HG02970 (cell line): ENCODE measurements around the gene HS2ST1.
"Not testable (repeated sequence)": the region's sequence is repeated elsewhere in the genome, so short reads cannot be mapped to it uniquely, and the experiment has no call there.

Experiments used
- ATAC-seq: cut with Tn5 transposase; IDR thresholded peaks from one replicate; pipeline ENCODE4 v1.9.1; 2021; ENCODE audit warnings: mild to moderate bottlenecking, moderate library complexity, moderate number of reproducible peaks; ENCODE audit not compliant: unreplicated experiment, low FRiP score

Gene HS2ST1

GRCh38 chr1:86965012-86965826 is 50.8 kb downstream of the HS2ST1 start:
- ATAC-seq = no peak

- no peak for ATAC-seq
Observed at GRCh38 chr1:86965827-86966182, 51.4 kb downstream of the HS2ST1 start.

DNA sequence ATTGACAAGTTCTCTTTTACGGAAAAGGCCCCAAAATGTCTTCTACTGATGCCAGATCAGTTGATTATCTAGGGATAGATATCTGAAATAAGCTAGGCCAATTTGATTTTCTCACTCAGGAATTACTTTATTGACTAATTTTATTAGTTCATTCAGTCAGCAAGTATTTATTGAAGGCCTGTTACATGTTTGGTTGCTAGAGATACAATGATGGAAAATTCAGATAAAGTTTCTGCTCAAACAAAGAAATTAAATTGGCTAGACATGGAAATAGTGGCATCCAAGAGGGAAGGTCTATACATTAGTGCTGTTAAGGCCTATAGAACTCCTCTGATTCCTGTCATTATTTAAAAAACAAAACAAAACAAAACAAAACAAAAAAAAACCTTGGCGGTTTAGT is 56.5 kb downstream of the HS2ST1 start:
- ATAC-seq = no peak

DNA sequence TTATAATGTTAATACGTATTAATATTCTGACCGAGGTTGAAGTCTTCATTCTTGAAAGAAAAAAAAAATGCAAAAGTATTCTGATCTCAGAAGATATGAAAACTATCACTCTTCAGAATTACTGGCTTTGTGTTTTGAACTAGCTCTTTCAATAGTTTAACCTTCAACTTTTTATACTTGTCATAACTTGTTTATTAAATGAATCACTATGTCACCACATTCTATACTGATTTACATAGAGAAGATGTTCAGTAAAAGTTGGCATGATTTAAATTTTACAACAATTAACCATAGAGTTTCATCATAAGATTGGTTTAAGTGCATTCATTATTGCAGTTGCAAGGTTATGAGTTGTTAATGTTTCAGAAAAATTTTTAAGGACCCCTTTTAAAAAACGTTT is 57.3 kb downstream of the HS2ST1 start:
- ATAC-seq = no peak

- no peak for ATAC-seq
Observed at GRCh38 chr1:86972262-86972661, 57.8 kb downstream of the HS2ST1 start.

DNA sequence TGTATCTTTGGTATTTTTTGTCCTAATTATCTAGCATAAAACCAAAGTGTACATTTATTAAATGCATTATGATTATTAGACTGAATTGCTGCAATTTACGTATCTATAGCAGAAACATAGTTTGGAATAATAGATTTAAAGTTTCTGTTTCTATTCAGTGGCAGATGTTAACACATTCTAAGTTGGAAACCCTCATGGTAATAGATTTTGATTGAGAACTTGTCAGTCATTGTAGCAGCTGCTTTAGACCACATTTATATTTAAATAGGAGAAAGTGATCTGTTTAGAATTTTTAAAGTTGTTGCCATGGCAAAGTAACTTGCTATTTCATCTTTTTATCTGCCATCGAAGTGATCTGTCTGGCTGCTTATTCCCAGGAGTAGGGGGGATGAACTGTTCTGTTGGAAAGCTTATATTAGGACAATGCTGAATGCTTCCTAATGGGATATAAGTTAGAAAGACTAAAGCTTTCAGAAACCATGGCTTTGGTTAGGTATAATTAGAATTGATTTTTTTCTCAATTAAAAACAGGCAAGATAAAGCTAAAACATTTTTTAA is 61.6 kb downstream of the HS2ST1 start:
- no peak for ATAC-seq

GRCh38 chr1:86976664-86977063 is 62.2 kb downstream of the HS2ST1 start:
- no peak for ATAC-seq

- ATAC-seq = no peak
Observed at GRCh38 chr1:86981482-86982213, 67.2 kb downstream of the HS2ST1 start.

DNA sequence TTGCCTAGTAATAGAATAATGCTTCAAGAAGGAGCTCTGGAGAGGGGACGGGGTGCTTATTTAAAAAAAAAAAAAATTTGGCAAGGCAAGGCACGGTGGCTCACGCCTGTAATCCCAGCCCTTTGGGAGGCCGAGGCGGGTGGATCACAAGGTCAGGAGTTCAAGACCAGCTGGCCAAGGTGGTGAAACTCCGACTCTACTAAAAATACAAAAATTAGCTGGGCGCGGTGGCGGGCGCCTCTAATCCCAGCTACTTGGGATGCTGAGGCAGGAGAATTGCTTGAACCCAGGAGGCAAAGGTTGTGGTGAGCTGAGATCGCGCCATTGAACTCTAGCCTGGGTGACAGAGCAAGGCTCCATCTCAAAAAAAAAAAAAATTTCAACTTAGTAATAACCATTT is 69.2 kb downstream of the HS2ST1 start:
- ATAC-seq = not testable (repeated sequence)

GRCh38 chr1:86987446-86987845 is 73.0 kb downstream of the HS2ST1 start:
- no peak for ATAC-seq

GRCh38 chr1:86988835-86989234 is 74.4 kb downstream of the HS2ST1 start:
- no peak for ATAC-seq

DNA sequence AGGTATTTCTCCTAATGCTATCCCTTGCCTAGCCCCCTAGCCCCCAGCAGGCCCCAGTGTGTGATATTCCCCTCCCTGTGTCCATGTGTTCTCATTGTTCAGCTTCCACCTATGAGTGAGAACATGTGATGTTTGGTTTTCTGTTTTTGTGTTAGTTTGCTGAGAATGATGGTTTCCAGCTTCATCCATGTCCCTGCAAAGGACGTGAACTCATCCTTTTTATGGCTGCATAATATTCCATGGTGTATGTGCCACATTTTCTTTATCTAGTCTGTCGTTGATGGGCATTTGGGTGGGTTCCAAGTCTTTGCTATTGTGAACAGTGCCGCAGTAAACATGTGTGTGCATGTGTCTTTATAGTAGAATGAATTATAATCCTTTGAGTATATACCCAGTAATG is 75.3 kb downstream of the HS2ST1 start:
- not testable (repeated sequence) for ATAC-seq

GRCh38 chr1:86990826-86991225 is 76.4 kb downstream of the HS2ST1 start:
- ATAC-seq = no peak

DNA sequence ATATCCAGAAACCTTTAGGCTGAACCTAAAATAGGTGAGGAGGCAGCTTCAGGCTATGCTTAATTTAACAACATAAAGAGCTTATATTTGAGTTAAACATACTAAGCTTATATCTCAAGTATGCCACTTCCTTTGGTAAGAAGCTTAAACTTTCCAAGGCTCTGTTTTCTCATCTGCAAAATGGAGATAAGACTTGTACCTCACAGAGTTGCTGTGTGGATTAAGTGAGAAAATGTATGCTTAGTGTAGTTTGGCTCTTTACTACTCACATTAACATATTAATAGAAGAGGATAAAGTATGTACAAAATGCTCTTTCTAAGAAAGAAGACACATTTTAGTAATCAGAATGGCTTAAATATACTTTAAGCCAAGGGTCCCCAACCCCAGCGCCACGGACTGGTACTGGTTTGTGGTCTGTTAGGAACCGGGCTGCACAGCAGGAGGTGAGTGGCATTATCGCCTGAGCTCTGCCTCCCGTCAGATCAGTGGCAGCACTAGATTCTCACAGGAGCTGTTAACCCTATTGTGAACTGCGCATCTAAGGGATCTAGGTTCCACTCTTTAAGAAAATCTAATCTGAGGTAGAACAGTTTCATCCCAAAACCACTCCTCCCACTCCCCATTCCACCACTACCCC is 77.2 kb downstream of the HS2ST1 start:
- no peak for ATAC-seq

DNA sequence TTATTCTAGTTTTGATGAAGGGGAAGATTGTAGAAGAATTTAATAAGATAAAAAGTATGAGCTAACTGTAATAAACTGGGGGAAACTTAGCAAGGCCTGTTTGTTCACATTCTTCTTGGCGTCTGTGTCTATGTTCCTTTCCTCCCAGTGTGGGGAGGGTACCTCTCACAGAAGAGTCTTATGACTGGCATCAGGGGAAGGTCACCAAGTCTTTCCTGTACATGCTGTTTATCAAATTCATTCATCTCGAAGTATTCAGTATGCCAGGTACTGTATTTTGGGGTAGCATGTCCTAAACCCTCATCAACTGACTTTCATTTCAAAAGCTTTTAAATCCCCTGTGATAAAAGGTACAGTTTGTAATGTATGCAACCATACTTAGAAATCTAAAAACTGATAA is 78.4 kb downstream of the HS2ST1 start:
- ATAC-seq = no peak

- ATAC-seq = no peak
Observed at GRCh38 chr1:86993269-86993985, 79.0 kb downstream of the HS2ST1 start.

DNA sequence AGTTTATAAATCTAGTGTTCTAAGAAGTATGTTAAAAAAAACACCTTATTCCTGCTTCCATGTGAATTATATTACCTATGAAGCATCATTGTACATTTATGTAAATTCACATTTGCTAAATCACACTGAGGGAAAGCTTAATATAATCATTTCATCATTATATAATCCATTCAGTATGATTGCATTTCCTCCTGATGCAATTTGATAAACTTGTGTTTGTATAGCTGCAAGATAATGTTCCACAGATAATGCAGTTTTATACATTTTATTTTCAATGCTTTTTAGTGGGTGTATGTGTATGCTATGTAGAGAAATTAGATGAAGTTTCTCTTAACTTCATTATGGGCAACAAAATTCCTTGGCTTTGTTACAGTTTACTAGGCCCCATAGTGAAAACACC is 79.6 kb downstream of the HS2ST1 start:
- no peak for ATAC-seq

GRCh38 chr1:86997538-86997937 is 83.1 kb downstream of the HS2ST1 start:
- ATAC-seq = no peak

DNA sequence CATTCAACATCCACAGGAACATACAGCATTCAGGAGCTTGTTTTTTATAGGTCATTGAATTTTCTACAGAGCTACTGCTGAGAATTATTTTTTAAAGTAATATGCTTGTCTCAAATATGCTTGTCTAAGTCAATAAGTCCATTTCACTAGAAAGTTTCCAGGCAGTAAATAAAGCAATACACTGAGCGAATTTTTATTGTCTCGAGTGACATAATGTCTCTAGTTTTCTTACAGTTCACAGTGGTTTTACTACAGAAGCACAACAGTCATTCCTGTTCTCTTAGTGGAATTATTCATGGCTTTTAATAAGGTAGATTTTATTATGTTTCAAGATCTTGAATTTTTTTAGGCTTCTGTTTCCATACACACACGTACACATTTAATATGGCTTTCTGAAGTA is 83.8 kb downstream of the HS2ST1 start:
- ATAC-seq = no peak

- ATAC-seq = no peak
Observed at GRCh38 chr1:86998727-86999126, 84.3 kb downstream of the HS2ST1 start.

- no peak for ATAC-seq
Observed at GRCh38 chr1:87000460-87000859, 86.0 kb downstream of the HS2ST1 start.
